Esophagus squamous epithelium (tissue), 5 donors: ENCODE measurements around the gene RBP7. TPM values are rescaled to one million over a fixed set of nuclear protein-coding genes. Genes with fewer than 3 reads are reported as not detected.
"Not testable (repeated sequence)": the region's sequence is repeated elsewhere in the genome, so short reads cannot be mapped to it uniquely, and the experiment has no call there.

Experiments used
- DNase-seq: peaks from one replicate; lab custom pipeline; 2025; lab: John Stamatoyannopoulos, UW
- H3K27ac ChIP-seq, 4 donors: fragments of 200-600 bp; sonication (generic); one replicate each; pipeline ENCODE4 v1.5.1; 2016 to 2019; ENCODE audit warnings: mild to moderate bottlenecking in 1 of 4
- H3K27me3 ChIP-seq, 4 donors: fragments of 200-600 bp; sonication (generic); 1 replicate in 3 of 4; 2 replicates in 1 of 4; pipeline versions ENCODE4 v1.5.1 to v1.6.0; 2017 to 2021; ENCODE audit warnings: antibody characterized with exemption in 1 of 4
- H3K36me3 ChIP-seq, 3 donors: fragments of 200-600 bp; sonication (generic); one replicate each; pipeline ENCODE4 v1.5.1; 2016 to 2019
- H3K4me1 ChIP-seq, 3 donors: fragments of 200-600 bp; sonication (generic); one replicate each; pipeline ENCODE4 v1.5.1; 2017 to 2019
- H3K4me3 ChIP-seq, 4 donors: fragments of 200-600 bp; sonication (generic); 1 replicate in 3 of 4; 2 replicates in 1 of 4; pipeline ENCODE4 v1.5.1; 2016 to 2019; ENCODE audit warnings: mild to moderate bottlenecking in 2 of 4, moderate library complexity in 1 of 4
- H3K9me3 ChIP-seq, 3 donors: fragments of 200-600 bp; sonication (generic); one replicate each; pipeline ENCODE4 v1.5.1; 2016 to 2019
- POLR2A ChIP-seq, 4 donors: fragments of 450-650 bp; IDR thresholded peaks; one replicate each; pipeline ENCODE4 v1.6.1; 2017; ENCODE audit warnings: antibody characterized with exemption in 4 of 4, mild to moderate bottlenecking in 4 of 4, moderate library complexity in 3 of 4
- WGBS, 2 donors: methylation state at CpG; one replicate each; pipeline ENCODE4 v1.1.5; 2018; 5-methylcytosine and 5-hydroxymethylcytosine counted together
- intact Hi-C: fragments of 100-400 bp; cut with DNase I; formaldehyde crosslinking; loops from one replicate; pipeline ENCODE4 v1.15.0; 2022
- total RNA-seq, 4 donors: library from RNA; depleted of rRNA; stranded (reverse); fragments of >200 nt; gene quantifications; one replicate each; pipeline ENCODE4 v1.1.0, GENCODE V29; 2016
- TF ChIP-seq, protein P1 (sequence below), 6 experiments: fragments of 450-650 bp in 4 of 6; fragments of 200-600 bp in 2 of 6; sonication (generic) in 2 of 6; IDR thresholded peaks; one replicate each; pipeline ENCODE4 v1.5.1; 2016 to 2019; ENCODE audit warnings: antibody characterized with exemption in 6 of 6, mild to moderate bottlenecking in 4 of 6, moderate library complexity in 4 of 6
- donor health status: DM: yes; HTN: yes; CAD: no.

The RBP7 gene
- total RNA-seq, 4 donors from 2014 or later, result 10.4 to 29.2 (median 21.3) TPM

GRCh38 chr1:9993561-9994075 lies 3.4 kb upstream of the RBP7 start:
- intact Hi-C loops, result no loop called here
- DNase-seq, result no peak
- Histone ChIP-seq H3K4me3 (no peak overlapping the region), H3K4me1 (peaks cover 6 to 33% (median 17%) of the 10 kb centered on the region in 3 donors), H3K36me3 (no peaks in the 10 kb centered on the region), H3K9me3 (no peaks in the 10 kb centered on the region), H3K27me3 (peaks cover 0 to 24% (median 0%) of the 10 kb centered on the region in 4 donors), H3K27ac (peak overlapping the region in 1 of 4 donors; percentile 42)
- TF ChIP-seq POLR2A (IDR thresholded peaks at IDR 0.05), result no peak
- TF ChIP-seq, protein P1, sequence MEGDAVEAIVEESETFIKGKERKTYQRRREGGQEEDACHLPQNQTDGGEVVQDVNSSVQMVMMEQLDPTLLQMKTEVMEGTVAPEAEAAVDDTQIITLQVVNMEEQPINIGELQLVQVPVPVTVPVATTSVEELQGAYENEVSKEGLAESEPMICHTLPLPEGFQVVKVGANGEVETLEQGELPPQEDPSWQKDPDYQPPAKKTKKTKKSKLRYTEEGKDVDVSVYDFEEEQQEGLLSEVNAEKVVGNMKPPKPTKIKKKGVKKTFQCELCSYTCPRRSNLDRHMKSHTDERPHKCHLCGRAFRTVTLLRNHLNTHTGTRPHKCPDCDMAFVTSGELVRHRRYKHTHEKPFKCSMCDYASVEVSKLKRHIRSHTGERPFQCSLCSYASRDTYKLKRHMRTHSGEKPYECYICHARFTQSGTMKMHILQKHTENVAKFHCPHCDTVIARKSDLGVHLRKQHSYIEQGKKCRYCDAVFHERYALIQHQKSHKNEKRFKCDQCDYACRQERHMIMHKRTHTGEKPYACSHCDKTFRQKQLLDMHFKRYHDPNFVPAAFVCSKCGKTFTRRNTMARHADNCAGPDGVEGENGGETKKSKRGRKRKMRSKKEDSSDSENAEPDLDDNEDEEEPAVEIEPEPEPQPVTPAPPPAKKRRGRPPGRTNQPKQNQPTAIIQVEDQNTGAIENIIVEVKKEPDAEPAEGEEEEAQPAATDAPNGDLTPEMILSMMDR (IDR thresholded peaks at IDR 0.05), result no peak
- 76 to 81% methylated on average over 7 of the region's 7 CpGs for WGBS, 2 donors

- no peaks in the 10 kb centered on the region for H3K36me3 ChIP-seq
- no peaks in the 10 kb centered on the region for H3K9me3 ChIP-seq
- H3K4me1 ChIP-seq, result peaks cover 6 to 21% (median 12%) of the 10 kb centered on the region in 3 donors
- 73 to 75% methylated on average over 6 to 8 of the region's 8 CpGs for WGBS, 2 donors
- H3K27me3 ChIP-seq, result peaks cover 0 to 19% (median 0%) of the 10 kb centered on the region in 4 donors
- no peak for DNase-seq
- intact Hi-C loops, result no loop called here
- H3K27ac ChIP-seq, result no peak overlapping the region
- TF ChIP-seq POLR2A (IDR thresholded peaks at IDR 0.05), result no peak
- TF ChIP-seq, protein P1 (IDR thresholded peaks at IDR 0.05), result no peak
- H3K4me3 ChIP-seq, result no peak overlapping the region
Measured at GRCh38 chr1:10001016-10001665, 4.1 kb downstream of the RBP7 start.

DNA sequence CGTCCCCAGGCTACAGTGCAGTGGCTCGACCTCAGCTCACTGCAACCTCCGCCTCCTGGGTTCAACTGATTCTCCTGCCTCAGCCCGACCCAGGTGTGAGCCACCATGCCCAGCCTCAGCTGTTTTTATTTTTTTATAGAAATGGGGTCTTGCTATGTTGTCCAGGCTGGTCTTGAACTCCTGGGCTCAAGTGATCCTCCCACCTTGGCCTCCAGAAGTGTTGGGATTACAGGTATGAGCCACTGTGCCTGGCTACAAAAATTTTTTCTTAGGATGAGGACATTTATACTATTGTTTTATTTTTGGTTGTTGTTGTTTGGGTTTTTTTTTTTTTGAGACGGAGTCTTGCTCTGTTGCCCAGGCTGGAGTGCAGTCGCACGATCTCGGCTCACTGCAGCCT lies 8.2 kb downstream of the RBP7 start:
- peaks cover 0 to 12% (median 0%) of the 10 kb centered on the region in 3 donors for H3K4me1 ChIP-seq
- H3K27me3 ChIP-seq, H3K4me3 ChIP-seq, DNase-seq, intact Hi-C loops, H3K27ac ChIP-seq, H3K9me3 ChIP-seq: not testable (repeated sequence)
- 89 to 96% methylated on average over 8 of the region's 8 CpGs for WGBS, 2 donors
- H3K36me3 ChIP-seq, result peaks cover 0 to 17% (median 0%) of the 10 kb centered on the region in 3 donors

GRCh38 chr1:10007169-10007568 lies 10.1 kb downstream of the RBP7 start:
- H3K4me1 ChIP-seq, result peaks cover 0 to 12% (median 0%) of the 10 kb centered on the region in 3 donors
- no peak for DNase-seq

DNA sequence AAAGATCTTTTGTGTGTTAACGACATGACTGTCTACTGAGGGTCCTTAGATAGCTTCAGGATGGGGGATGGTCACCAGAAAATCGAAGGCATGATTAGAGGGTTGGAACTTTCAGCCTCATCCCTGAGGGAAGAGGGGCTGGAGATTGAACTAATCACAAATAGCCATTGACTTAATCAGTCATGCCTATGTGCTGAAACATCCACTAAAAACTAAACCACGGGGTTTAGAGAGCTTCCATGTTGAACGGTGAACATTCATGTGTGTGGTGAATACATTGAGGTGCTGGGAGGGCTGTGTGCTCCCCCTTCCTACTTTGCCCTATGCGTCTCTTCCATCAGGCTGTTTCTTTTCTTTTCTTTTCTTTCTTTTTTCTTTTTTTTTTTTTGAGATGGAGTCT lies 17.0 kb downstream of the RBP7 start:
- 67 to 84% methylated on average over 5 of the region's 5 CpGs for WGBS, 2 donors
- Histone ChIP-seq H3K36me3 (peaks cover 0 to 3% (median 0%) of the 10 kb centered on the region in 3 donors), H3K9me3 (no peaks in the 10 kb centered on the region), H3K4me1 (no peaks in the 10 kb centered on the region), H3K27me3 (no peaks in the 10 kb centered on the region), H3K4me3 (no peak overlapping the region), H3K27ac (no peak overlapping the region)
- TF ChIP-seq, protein P1 (IDR thresholded peaks at IDR 0.05), result no peak
- TF ChIP-seq POLR2A (IDR thresholded peaks at IDR 0.05), result no peak
- no peak for DNase-seq
- intact Hi-C loops, result loop anchor here (10.0 kb wide), 1 partner anchor 49 kb away; no protein-coding TSS in a partner anchor

More at GRCh38 chr1:10007169-10007568, 10.1 kb downstream of the RBP7 start:
- TF ChIP-seq, protein P1 (IDR thresholded peaks at IDR 0.05), result no peak
- no peak for TF ChIP-seq POLR2A (IDR thresholded peaks at IDR 0.05)
- Histone ChIP-seq H3K36me3 (peaks cover 0 to 17% (median 0%) of the 10 kb centered on the region in 3 donors), H3K9me3 (no peaks in the 10 kb centered on the region), H3K27ac (no peak overlapping the region), H3K4me3 (no peak overlapping the region), H3K27me3 (no peaks in the 10 kb centered on the region)
- 49 to 50% methylated on average over 4 of the region's 4 CpGs for WGBS, 2 donors
- intact Hi-C loops, result no loop called here
